Measurements from ENCODE around the gene TNFRSF21. TPM values are rescaled to one million over a fixed set of nuclear protein-coding genes. Genes with fewer than 3 reads are reported as not detected.
"Not testable (repeated sequence)": the region's sequence is repeated elsewhere in the genome, so short reads cannot be mapped to it uniquely, and the experiment has no call there.

Gene TNFRSF21
- total and polyA plus RNA-seq, 2 experiments from 2014 or later = 16.8 to 19.0 TPM

- no peak overlapping the region for H3K4me3 ChIP-seq
- H3K9me3 ChIP-seq (ENCODE audit: low read depth) = no peaks in the 10 kb centered on the region
- H3K36me3 ChIP-seq = peaks cover 4% of the 10 kb centered on the region
- H3K27me3 ChIP-seq = no peaks in the 10 kb centered on the region
- H3K27ac ChIP-seq = no peak overlapping the region
- DNase-seq (ENCODE audit: low read depth in 1 of 2, low spot score in 1 of 2) = no peak
- no peak for TF ChIP-seq CTCF (IDR thresholded peaks at IDR 0.05; ENCODE audit: low read depth, low read length)
- H3K4me1 ChIP-seq (ENCODE audit: low read depth) = peaks cover 5% of the 10 kb centered on the region
These were observed 25.7 kb downstream of the TNFRSF21 start for GRCh38 chr6:47283993-47284392.

GRCh38 chr6:47278545-47278944 is 31.2 kb downstream of the TNFRSF21 start:
- DNase-seq (ENCODE audit: low read depth in 1 of 2, low spot score in 1 of 2) = peak in 1 of 2 donors; percentile 75
- Histone ChIP-seq H3K4me3 (no peak overlapping the region), H3K9me3 (ENCODE audit: low read depth) (no peaks in the 10 kb centered on the region), H3K4me1 (ENCODE audit: low read depth) (no peaks in the 10 kb centered on the region), H3K27ac (no peak overlapping the region), H3K36me3 (no peaks in the 10 kb centered on the region), H3K27me3 (no peaks in the 10 kb centered on the region)
- TF ChIP-seq CTCF (IDR thresholded peaks at IDR 0.05; ENCODE audit: low read depth, low read length) = no peak

GRCh38 chr6:47277702-47278101 is 32.0 kb downstream of the TNFRSF21 start:
- Histone ChIP-seq H3K27me3 (no peaks in the 10 kb centered on the region), H3K9me3 (ENCODE audit: low read depth) (no peaks in the 10 kb centered on the region), H3K4me1 (ENCODE audit: low read depth) (no peaks in the 10 kb centered on the region), H3K36me3 (no peaks in the 10 kb centered on the region), H3K4me3 (no peak overlapping the region), H3K27ac (no peak overlapping the region)
- TF ChIP-seq CTCF (IDR thresholded peaks at IDR 0.05; ENCODE audit: low read depth, low read length) = no peak
- no peak for DNase-seq (ENCODE audit: low read depth in 1 of 2, low spot score in 1 of 2)

GRCh38 chr6:47276377-47276776 is 33.3 kb downstream of the TNFRSF21 start:
- no peaks in the 10 kb centered on the region for H3K9me3 ChIP-seq (ENCODE audit: low read depth)
- no peak overlapping the region for H3K4me3 ChIP-seq
- H3K27me3 ChIP-seq = no peaks in the 10 kb centered on the region
- no peak for DNase-seq (ENCODE audit: low read depth in 1 of 2, low spot score in 1 of 2)
- TF ChIP-seq CTCF (IDR thresholded peaks at IDR 0.05; ENCODE audit: low read depth, low read length) = no peak
- no peaks in the 10 kb centered on the region for H3K36me3 ChIP-seq
- H3K27ac ChIP-seq = no peak overlapping the region
- no peaks in the 10 kb centered on the region for H3K4me1 ChIP-seq (ENCODE audit: low read depth)

- no peaks in the 10 kb centered on the region for H3K27me3 ChIP-seq
- DNase-seq (ENCODE audit: low read depth in 1 of 2, low spot score in 1 of 2) = no peak
- H3K9me3 ChIP-seq (ENCODE audit: low read depth) = no peaks in the 10 kb centered on the region
- TF ChIP-seq CTCF (IDR thresholded peaks at IDR 0.05; ENCODE audit: low read depth, low read length) = no peak
- H3K4me3 ChIP-seq = no peak overlapping the region
- H3K27ac ChIP-seq = no peak overlapping the region
- no peaks in the 10 kb centered on the region for H3K36me3 ChIP-seq
- no peaks in the 10 kb centered on the region for H3K4me1 ChIP-seq (ENCODE audit: low read depth)
These were observed 34.1 kb downstream of the TNFRSF21 start for GRCh38 chr6:47275640-47276039.

GRCh38 chr6:47275132-47275531 is 34.6 kb downstream of the TNFRSF21 start:
- H3K4me1 ChIP-seq (ENCODE audit: low read depth); H3K4me3 ChIP-seq; H3K27ac ChIP-seq; H3K9me3 ChIP-seq (ENCODE audit: low read depth); H3K36me3 ChIP-seq; H3K27me3 ChIP-seq; DNase-seq (ENCODE audit: low read depth in 1 of 2, low spot score in 1 of 2): not testable (repeated sequence)
